SK-N-MC (cell line): Measurements from ENCODE around the gene DCLK2.

ENCODE experiments used
- DNase-seq: peaks from one replicate; pipeline ENCODE4 v3.0.0-alpha.2; 2011; ENCODE audit warnings: low read depth, low spot score
- H3K27ac ChIP-seq: fragments of 200-600 bp; sonication (generic); 2 replicates; pipeline ENCODE4 v1.5.1; 2016; ENCODE audit warnings: mixed run types
- H3K36me3 ChIP-seq: fragments of 200-600 bp; sonication (generic); 2 replicates; pipeline ENCODE4 v1.6.1; 2017; ENCODE audit warnings: antibody characterized with exemption, low read length, mixed read lengths; ENCODE audit not compliant: insufficient read depth
- H3K4me3 ChIP-seq: fragments of 200-600 bp; sonication (generic); 2 replicates; pipeline ENCODE4 v1.5.1; 2016
- H3K9ac ChIP-seq: fragments of 200-600 bp; sonication (generic); 2 replicates; pipeline ENCODE4 v1.8.0; 2017; ENCODE audit warnings: mixed run types, mixed read lengths; ENCODE audit not compliant: insufficient read length
- H3K9me3 ChIP-seq: fragments of 200-600 bp; sonication (generic); 2 replicates; pipeline ENCODE4 v1.6.1; 2017; ENCODE audit warnings: low read depth, mild to moderate bottlenecking, antibody characterized with exemption, low read length, moderate library complexity, mixed read lengths
- EZH2 ChIP-seq: fragments of 200-600 bp; sonication (generic); IDR thresholded peaks from one replicate; pipeline ENCODE4 v1.6.1; 2017; ENCODE audit warnings: antibody characterized with exemption
- FOXP2 ChIP-seq: optimal IDR thresholded peaks from 2 replicates; pipeline ENCODE3; 2011; ENCODE audit warnings: mild to moderate bottlenecking, moderate library complexity; ENCODE audit not compliant: insufficient read depth; ENCODE audit errors: extremely low read length, control extremely low read depth
- POLR2AphosphoS5 ChIP-seq: IDR thresholded peaks from 2 replicates; pipeline ENCODE4 v1.6.1; 2012; ENCODE audit warnings: mild to moderate bottlenecking, low read depth, low read length, borderline replicate concordance

The DCLK2 gene

DNA sequence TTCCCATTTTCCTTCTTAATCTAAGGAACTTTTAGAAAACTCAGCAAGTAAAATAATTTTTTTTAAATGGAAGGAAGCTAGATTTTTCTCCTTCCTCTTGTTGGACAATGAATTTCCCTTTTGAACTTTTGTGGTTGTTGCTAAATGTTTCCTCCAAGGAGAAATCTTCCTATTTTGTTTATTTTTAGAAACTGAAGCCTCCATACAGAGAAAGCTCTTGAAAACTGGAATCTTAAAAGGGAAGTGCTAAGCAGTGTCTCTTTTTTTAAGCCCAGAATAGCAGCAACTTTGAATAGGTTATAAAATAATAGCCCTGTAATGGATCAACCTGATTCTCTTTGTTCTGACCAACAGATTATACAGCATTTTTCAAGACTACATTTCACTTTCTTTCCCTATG lies 15.1 kb upstream of the DCLK2 start:
- no peak overlapping the region for H3K27ac ChIP-seq
- DNase-seq: no peak
- no peaks in the 10 kb centered on the region for H3K9me3 ChIP-seq
- H3K36me3 ChIP-seq: no peaks in the 10 kb centered on the region
- TF ChIP-seq POLR2AphosphoS5 (no peak), EZH2 (no peak), FOXP2 (no peak)
- no peak overlapping the region for H3K4me3 ChIP-seq
- no peak overlapping the region for H3K9ac ChIP-seq

DNA sequence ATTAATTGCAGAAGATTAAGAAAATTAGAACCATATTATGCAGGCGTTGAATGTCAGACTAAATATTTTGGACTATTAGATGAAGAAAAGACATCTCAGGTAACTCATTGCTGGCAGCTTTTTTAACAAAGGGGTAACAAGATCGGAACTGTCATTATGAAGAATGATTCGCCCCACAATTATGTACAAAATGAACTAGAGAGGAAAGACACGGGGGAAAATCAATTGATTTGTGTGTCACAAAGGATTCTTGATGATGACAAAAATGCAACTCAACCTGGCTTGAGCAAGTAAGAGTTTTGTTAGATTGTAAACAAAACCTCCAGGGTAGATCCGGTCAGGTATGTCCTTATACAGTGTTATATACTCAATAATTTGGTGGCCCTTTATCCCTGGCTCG lies 12.5 kb upstream of the DCLK2 start:
- no peak for DNase-seq
- no peak for TF ChIP-seq FOXP2
- Histone ChIP-seq H3K4me3 (no peak overlapping the region), H3K9me3 (no peaks in the 10 kb centered on the region), H3K27ac (no peak overlapping the region), H3K9ac (no peak overlapping the region), H3K36me3 (no peaks in the 10 kb centered on the region)

DNA sequence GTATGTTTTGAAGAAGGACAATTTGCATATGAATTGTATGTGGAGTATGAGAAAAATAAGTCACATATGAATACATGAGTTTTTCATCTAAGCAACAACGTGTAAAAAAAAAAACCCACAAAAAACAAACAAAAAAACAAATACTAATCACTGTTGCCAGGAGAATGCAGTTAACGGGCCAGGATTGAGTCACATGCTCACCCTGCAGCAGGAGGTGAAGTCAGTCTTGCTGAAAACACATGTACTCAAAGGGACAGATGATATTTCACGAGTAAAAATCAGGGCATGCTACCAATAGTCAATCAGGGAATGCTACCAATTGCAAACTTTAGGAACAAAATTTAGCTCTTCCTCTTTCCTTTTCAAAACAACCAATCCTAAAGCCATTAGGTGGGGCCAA lies 10.4 kb upstream of the DCLK2 start:
- TF ChIP-seq FOXP2: no peak
- TF ChIP-seq EZH2: no peak
- no peak for TF ChIP-seq POLR2AphosphoS5
- Histone ChIP-seq H3K4me3 (no peak overlapping the region), H3K9me3 (no peaks in the 10 kb centered on the region), H3K36me3 (no peaks in the 10 kb centered on the region), H3K9ac (no peak overlapping the region), H3K27ac (no peak overlapping the region)
- no peak for DNase-seq

DNA sequence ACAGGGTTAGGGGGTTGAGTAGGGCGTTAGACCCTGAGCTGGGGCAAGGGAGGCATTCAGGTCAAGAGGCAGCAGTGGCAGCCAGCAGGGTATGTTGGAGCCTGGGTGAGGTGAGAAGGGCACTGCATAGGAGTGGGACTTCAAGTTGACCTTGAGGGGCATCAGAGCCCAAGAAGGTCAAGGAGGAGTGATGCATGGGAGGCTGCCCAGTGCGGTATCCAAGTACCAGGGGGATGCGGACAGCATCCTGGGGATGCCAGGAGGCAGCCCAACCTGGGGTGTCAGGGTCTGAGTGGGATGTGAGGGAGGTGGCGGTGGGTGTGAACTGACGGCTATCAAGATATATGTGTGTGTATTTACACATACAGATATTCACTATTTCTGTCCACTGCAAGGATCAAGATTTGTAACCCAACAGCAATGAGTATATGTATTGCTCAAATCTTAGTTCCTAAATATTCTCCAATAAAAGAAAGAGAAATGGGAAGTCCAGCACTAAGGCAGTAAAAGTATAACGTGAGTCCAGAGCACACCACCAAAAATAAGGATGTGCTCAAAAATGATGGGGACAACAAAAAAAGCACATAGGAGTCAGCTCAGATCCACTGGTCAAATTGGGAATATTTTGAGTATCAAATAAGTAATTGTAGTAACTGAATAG lies 9.8 kb upstream of the DCLK2 start:
- H3K27ac ChIP-seq: no peak overlapping the region
- no peaks in the 10 kb centered on the region for H3K36me3 ChIP-seq
- H3K9ac ChIP-seq: no peak overlapping the region
- H3K9me3 ChIP-seq: no peaks in the 10 kb centered on the region
- DNase-seq: no peak
- H3K4me3 ChIP-seq: no peak overlapping the region
- TF ChIP-seq EZH2 (no peak), POLR2AphosphoS5 (no peak), FOXP2 (no peak)

DNA sequence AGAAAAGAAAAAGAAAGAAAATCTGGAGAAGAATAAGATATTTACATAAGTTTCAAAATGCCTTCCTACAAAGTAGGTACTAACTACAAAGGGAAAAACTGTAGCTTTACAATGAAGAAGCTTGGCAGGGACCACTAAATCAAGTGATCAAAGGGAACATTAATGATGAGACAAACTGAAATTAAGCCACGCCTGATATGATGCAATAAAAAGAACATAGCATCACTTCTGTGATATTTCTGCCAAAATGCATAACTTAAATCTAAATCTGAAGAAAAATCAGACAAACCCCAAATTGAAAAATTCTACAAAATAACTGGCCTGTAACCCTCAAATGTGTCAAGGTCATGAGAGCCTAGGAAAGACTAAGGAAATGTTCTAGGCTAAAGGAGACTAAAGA lies 8.9 kb upstream of the DCLK2 start:
- TF ChIP-seq POLR2AphosphoS5: no peak
- TF ChIP-seq FOXP2: no peak
- TF ChIP-seq EZH2: no peak
- no peak overlapping the region for H3K27ac ChIP-seq

DNA sequence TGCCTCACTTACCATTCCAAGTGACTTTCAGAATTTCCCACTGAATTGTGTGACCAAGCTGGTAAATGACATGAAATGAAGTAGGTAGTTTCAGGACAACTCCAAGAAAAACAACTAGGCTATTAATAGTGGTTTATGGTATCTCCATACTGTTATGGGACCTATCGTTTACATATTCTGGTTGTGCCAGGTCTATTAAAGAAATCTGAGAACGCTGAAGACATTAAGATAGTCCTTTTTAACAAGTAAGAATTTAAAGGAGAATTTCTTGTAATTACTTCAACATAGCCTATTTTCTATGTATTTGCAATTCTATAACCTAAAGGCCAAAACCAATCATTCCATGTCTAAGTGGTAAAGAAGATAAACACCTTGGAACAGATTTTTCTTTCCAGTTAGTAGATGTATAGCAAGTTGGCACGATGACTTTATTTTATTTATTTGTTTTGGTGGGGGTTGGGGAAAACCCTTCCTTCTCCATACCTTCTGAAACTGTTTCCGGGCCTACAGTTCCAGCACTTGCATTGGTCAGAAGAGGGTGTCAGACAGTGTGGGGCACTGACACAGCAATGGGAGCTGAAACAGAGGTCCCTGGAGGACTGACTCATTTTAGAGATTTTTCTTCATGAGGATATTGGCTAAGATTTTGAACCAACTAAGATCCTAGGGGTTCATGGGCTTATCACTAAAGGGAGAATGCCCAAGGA lies 7.6 kb upstream of the DCLK2 start:
- Histone ChIP-seq H3K36me3 (no peaks in the 10 kb centered on the region), H3K4me3 (no peak overlapping the region), H3K27ac (no peak overlapping the region), H3K9ac (no peak overlapping the region), H3K9me3 (no peaks in the 10 kb centered on the region)
- TF ChIP-seq FOXP2 (no peak), EZH2 (no peak), POLR2AphosphoS5 (no peak)
- DNase-seq: no peak

More for the DNA sequence above, 8.9 kb upstream of the DCLK2 start:
- Histone ChIP-seq H3K36me3 (no peaks in the 10 kb centered on the region), H3K4me3 (no peak overlapping the region), H3K9ac (no peak overlapping the region), H3K9me3 (no peaks in the 10 kb centered on the region)
- no peak for DNase-seq

DNA sequence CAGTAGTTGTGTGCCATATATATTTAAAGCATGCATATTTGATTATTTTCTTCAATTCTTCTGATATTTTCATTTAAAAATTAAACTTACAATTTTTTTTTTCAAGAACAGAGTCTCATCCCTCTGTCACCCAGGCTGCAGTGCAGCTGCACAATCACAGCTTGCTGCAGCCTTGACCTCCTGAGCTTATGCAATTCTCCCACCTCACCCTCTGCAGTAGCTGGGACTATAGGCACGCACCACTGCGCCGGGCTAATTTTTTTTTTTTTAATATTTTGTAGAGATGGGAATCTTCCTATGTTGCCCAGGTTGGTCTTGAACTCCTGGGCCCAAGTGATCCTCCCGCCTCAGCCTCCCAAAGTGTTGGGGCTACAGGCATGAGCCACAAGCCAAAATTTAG lies 5.8 kb upstream of the DCLK2 start:
- Histone ChIP-seq H3K9ac (no peak overlapping the region), H3K27ac (no peak overlapping the region), H3K4me3 (no peak overlapping the region), H3K9me3 (no peaks in the 10 kb centered on the region), H3K36me3 (no peaks in the 10 kb centered on the region)
- TF ChIP-seq EZH2 (no peak), FOXP2 (no peak)
- no peak for DNase-seq

DNA sequence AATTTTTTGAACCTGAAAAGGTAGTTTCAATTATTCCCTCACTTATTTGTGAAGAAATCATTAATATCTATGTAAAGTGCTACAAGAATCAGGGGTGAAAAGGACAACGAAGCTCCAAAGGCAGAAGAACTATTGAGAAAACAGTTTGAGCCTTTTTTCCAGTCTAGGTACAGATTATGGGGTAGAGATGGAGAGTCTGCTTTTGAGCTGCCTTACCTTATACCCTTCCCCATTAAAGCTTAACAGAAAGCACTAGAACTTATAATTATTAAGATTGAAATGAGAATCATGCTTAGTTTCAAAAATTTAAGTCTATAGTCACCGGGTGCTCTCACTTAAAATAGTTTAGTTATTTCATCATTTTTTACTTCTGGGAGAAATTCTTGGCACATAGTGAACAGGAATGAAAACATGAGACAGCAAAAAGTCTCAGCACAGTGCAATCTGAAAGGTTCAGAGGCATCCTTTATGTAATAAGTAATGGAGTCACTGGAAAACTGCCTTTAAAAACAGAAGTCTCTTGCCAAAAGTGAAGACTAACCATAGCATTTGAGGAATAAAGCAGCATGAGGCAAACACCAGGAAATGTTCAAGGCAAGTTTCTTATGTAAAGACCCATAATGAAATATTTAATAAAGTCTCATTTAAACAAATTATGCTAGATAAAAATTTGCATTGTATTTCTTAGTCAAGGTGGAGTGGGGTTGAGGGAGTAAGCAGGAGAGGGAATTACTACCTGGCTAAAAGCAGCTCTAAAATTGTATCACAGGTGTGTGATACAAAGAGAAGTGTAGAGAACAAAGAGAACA lies 5.1 kb upstream of the DCLK2 start:
- no peak overlapping the region for H3K4me3 ChIP-seq
- H3K27ac ChIP-seq: 0 out of 2 replicates have a peak overlapping the region, but pooled peaks have one; percentile 3
- TF ChIP-seq EZH2: no peak
- no peak for TF ChIP-seq FOXP2
- TF ChIP-seq POLR2AphosphoS5: no peak
- no peaks in the 10 kb centered on the region for H3K9me3 ChIP-seq
- no peak for DNase-seq
- H3K36me3 ChIP-seq: no peaks in the 10 kb centered on the region
- H3K9ac ChIP-seq: no peak overlapping the region
